Fibroblast of skin of scalp (primary cell): ENCODE data around the gene GAREM1. TPM values are rescaled to one million over a fixed set of nuclear protein-coding genes. Genes with fewer than 3 reads are reported as not detected.
"Not testable (repeated sequence)": the region's sequence is repeated elsewhere in the genome, so short reads cannot be mapped to it uniquely, and the experiment has no call there.

ENCODE experiments used
- DNase-seq: peaks from one replicate; pipeline ENCODE4 v3.0.0-alpha.2; 2013
- polyA plus RNA-seq, 2 experiments: library from polyadenylated mRNA; unstranded; fragments of 120-200 nt; gene quantifications; one replicate each; pipeline ENCODE4 v1.2.1, GENCODE V29; 2013; ENCODE audit not compliant: insufficient read length in 2 of 2

The GAREM1 gene
- 2.7 TPM for polyA plus RNA-seq (2013, experiment 1 of 2; ENCODE audit: insufficient read length)
- 3.9 TPM for polyA plus RNA-seq (2013, experiment 2 of 2; ENCODE audit: insufficient read length)

DNA sequence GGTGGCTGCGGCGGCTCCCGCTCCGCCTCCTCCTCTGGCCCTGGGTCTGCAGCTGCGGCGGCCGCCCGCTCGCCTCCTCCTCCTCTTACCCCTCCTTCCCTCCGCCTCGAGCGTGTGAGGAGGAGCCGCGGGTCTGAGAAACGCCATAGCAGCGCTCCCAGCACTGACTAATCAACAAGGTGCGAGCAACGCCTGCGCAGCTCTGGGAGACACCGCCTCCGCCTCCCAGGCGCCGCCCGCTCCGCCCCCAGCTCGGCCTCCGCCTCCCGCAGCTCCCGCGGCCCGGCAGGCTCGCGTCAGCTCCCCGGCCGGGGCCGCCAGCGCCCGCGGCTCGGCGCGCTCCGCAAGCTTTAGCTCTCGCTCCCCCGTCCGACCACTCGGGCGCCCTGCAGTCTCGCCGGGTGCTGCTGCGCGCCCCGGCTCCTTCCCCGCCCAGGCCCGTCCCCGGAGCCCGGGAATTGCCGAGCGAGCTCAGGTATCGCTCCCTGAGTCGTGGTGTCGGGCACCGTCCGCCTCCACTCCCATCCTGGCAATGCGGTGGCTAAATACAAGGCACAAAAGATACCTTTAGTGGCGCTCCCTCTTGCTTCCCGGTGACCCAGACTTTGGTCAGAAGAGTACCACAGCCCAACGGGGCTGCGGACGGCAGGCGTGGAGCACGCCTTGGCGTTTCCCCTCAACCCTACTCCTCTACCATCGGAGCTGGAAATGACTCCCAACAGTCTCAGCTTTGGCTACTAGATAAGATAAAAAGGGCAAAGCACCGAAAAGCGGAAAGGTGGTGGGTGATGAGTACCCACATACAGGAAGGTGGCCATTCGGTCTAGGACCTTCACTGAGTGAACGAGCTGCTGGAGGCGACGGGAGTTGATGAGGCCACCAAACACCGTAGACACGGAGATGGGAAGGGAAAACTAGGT is at the start of gene GAREM1:
Gene GAREM1 (minus strand): TSS at position 169 of the 920 bp plus-strand sequence. CDS start 454 bp downstream, outside the sequence.
- DNase-seq, result peak; percentile 98

DNA sequence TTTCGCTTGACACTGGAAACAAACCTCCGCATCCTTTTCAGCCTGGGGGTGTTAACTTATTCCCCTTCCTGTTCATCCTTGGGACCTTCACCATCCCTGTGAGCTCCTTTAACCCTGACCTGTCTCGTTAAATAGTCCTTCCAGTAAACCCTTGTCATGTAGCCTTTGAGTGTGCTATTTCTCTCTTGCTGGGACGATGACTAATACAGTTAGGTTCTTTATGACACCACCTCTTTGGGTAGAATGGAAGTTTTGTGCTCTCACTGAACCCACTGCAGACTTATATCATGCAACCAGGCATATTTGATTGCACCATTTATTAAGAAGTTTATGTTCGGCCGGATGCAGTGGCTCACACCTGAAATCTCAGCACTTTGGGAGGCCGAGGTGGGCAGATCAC is 40.5 kb upstream of the GAREM1 start:
- no peak for DNase-seq

DNA sequence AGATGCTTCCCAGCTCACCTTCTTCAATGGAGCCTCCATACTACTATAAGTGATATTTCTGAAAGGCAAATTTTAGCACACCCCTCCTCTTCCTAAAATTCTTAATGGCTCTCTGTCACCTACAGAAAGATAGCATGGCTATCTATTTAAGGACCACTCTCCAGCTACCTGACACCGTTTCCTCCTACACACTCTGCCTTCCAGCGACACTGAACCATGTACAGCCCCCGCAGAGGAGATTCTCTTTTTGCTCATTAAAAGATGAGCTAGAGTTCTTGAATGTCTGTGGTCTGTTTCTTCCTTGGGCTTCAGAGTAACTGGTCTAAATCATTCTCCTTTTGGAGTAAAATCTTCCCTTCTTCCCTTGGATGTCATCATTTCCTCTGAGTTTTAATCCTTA is 38.4 kb upstream of the GAREM1 start:
- DNase-seq, result no peak

DNA sequence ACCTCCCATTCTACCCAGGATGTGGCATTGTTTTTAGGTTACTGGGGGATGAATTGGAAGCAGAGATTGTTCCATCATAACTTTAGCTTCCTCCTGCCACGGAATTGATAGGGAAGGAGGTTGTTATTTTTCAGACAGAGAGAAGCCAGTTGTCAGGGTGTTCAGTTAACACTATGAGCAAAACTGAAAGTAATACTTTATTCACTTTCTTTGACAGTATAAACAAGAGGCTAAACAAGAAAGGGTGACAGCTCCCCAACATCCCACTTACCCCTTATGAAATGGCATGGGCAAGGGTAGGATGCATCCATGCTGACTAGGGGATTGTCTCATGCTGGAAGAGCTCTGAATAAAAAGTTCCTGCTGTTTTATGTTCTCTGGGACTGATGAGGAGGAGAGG is 36.4 kb upstream of the GAREM1 start:
- DNase-seq, result no peak

DNA sequence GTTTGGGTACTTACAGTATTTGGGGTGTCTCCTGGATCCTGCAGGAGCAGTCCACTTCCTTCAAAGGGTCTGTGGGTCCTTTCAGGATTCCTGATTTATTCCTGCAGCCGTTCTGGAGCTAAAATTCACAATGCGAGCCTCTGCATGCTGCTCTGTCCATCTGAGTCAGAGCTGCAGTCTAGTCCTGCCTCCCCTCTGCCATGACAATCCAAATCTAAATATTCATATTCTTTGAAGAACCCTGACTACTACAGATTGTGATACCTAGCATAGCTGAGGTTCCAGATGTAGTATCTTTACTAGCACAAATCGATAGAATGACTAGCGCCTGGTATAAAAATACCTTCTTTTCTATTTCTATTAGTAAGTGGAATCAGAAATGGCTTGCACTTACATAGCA is 31.3 kb upstream of the GAREM1 start:
- DNase-seq, result no peak

DNA sequence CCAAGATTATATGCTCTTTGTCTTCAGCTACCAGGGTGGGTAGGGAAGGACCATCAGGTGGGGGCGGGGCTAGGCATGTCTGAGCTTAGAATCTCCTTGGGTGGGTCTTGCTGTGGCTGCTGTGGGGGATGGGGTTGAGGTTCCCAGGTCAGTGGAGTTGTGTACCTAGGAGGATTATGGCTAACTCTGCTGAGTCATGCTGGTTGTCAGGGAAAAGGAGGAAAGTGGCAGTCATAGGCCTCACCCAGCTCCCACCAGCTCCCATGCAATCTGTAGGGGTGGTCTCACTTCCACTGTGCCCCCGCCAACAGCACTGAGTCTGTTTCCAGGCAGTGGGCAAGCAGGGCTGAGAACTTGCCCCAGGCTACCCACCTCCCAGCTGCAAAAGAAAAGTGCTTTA is 30.6 kb upstream of the GAREM1 start:
- not testable (repeated sequence) for DNase-seq

DNA sequence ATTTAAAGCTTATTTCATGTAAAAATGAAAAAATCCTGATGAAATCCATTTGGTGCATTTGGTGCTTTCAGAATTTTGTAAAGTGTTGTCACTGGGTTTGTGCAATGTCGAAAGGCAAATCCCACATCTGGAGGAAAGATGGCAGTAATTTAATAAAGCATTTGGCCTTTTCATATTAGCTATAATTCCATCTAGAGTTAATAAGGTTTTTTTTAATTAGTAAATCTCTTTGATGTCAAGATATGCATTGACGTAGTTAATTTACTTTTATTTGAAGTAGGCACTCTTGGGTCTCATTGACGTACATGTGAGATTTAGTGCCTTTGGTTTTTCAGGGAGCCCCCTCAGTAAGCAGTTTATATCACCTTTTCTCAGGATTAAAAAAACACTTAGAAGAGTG is 12.3 kb upstream of the GAREM1 start:
- DNase-seq, result no peak

DNA sequence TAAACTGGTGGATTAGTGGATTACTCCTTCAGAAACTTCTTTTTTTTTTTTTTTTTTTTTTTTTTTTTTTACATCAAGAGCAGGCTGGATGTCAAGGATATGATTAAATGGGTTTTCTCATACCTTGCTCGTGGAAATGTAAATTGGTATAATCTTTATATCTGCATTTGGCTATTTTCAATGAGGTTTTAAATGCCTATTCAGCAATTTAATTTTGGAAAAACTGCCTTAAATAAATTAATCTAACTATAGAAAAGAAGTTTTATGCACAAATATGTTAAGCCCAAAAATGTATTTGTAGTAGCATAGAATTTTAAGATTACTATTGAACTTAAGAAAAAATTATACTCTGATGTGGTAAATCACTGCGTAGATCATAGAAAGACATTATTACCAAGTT is 11.4 kb upstream of the GAREM1 start:
- DNase-seq, result no peak

DNA sequence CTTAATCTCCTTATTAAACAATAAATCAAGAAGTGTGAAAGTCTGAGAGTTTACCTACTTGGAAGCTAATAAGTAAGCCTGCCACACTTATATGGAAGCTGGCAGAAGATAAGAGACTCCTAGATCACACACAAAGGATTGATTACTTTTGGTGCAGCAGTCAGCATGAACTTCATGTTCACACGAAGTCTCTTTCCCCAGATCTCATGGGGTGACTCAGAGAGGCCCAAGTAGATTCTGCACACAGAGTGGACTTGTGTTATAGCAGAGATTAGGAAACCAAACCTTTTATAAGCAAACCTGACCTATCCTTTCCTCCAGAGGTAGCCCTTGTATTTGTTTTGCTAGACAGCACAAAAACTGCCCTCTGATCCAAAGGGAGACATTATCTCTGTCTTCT is 9.9 kb upstream of the GAREM1 start:
- DNase-seq, result no peak

DNA sequence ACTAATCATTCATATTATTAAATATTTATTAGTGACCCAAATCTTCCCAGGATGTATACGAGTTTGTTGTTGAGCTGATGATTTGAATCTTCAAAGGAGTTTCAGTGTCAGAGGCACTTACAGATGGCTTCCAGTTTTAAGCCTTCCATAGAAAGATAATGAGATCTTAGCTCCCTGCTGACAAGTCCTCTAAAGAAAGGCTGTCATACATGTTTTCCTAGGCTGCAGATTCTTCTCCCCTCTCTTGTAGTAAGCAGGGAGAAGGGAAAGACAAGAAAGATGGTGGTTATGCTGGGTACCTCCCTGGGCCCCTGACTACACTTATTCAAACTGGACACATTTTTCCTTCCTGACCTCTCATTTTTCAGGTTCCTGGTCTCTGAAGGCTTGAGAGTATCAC is 8.1 kb upstream of the GAREM1 start:
- DNase-seq, result no peak

DNA sequence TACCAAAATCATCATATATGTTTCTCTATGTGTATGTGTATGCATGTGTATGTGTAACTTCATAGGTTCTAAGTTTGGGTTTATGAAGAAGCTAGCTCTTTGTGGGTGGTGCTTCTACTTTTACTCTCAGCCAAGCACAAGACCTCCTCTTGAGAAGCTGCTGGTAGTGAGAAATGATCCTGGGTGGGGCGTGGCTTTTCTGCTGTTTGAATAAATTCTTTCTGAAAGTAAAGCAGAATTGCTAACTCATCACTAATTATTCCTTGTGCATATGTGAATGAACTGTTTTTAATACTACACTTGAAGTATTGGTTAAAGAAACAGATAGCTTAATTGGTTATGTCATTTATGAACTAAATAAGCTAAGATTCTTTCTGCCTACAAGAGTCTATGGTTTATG is 7.6 kb upstream of the GAREM1 start:
- DNase-seq, result no peak

DNA sequence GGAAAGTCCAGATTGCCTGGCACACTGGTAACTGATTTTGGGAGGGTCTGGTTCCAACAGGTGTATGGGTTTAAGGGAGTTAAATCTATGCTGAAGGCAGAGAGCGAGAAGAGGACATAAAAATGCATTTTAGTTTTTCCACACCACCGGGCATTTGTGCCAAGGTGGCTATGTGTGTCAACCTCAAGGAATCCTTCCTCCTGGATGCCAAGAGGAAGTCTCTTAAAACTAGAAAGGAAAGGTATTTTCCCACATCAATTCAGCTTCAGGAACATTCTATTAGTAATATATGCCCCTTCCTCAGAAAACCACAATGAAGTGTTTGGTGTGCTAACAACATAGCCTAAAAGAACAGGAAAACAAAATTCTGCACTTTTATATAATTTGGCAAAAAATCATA is 5.4 kb upstream of the GAREM1 start:
- no peak for DNase-seq

DNA sequence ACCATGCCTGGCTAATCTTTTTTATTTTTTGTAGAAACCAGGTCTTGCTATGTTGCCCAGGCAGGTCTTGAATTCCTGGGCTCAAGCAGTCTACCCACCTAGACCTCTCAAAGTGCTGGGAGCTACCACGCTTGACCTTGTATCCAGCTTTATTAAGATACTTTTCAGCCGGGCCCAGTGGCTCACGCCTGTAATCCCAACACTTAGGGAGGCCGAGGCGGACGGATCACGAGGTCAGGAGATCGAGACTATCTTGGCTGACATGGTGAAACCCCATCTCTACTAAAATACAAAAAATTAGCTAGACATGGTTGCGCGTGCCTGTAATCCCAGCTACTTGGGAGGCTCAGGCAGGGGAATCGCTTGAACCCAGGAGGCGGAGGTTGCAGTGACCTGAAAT is 4.4 kb upstream of the GAREM1 start:
- DNase-seq, result not testable (repeated sequence)

DNA sequence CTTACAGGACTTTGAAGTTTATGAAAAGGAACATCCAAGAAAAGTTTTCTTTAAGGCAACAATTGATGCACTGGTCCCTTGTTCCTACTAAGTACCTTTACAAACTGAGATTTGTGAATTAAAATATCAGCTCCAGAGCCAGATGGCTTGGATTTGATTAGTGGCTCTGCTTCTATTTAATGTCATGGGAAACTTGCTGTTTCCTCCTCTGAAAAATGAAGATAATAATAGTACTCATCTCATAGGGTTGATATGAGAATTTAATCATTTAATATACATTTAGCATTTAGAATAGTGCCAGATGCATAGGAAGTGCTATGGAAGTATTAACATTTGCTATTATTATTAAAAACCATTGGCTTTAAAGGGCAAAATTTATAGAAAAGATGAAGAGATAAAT is 2.6 kb upstream of the GAREM1 start:
- DNase-seq, result no peak

DNA sequence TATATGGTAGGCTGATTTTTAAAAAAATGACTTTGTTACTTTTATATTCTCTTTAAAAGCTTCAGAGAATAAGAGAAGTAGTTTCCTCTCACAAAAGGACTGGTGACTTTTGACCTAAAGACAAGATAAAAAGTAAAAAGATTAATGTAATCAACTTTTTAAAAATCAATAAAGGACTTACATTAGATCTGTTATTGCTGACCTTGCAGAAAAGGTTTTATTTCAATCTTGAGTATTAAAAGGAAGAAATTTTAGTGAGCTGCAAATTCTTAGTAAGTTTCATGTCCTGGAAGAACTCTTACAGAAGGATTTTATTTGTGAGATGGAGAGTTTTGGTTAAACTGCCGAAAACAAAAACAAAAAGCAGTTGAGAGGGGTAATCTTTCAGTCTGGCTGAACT is 2.2 kb upstream of the GAREM1 start:
- no peak for DNase-seq

DNA sequence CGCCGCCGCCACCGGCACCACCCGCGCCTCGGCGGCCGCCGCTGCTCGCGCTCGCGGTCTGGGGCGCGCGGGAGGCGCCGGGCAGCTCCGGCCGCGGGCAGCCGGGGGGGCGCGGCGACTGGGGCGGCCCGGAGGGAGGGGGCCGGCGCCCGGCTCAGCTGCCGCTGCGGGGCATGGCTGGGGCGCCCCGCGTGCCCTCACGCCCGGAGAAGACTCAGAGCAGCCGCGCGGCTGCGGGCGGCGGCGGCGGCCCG is 295 bp downstream of the GAREM1 start:
- DNase-seq, result no peak

DNA sequence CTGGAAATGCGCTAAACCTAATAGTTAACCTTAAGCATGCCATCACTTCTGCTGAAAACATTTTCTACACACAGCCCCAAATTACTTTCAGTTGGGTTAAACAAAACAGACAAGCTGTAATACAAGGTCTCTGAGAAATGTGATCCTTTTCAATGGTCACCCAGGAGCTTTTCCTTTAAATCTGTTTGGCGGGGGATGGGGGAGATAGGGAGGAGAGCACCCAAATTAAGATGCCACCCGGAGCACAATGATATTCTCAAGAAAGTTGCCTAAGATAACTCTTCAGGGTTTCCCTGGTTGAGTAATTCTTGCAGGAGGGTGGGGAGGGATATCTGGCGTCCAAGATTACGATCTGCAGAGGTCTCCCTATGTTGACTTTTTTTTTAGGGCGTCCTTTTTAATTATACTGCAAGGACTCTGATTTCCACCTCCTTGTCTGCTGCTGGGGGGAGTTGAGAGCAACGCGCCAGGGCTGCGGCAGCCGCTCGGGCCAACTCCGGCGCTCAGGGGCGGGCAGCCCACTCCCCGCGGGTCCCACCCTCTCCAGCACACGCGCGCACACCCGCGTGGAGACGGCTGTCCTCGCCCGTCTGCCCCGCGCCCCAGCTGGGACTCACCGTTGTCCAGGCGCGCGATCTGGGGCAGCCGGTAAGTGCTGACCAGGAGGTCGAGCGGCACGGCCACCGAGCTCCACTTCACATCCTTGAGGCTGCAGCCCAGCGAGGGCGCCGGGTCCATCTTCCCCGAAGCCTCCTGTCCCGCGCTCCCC is 807 bp downstream of the GAREM1 start:
- peak; percentile 13 for DNase-seq

DNA sequence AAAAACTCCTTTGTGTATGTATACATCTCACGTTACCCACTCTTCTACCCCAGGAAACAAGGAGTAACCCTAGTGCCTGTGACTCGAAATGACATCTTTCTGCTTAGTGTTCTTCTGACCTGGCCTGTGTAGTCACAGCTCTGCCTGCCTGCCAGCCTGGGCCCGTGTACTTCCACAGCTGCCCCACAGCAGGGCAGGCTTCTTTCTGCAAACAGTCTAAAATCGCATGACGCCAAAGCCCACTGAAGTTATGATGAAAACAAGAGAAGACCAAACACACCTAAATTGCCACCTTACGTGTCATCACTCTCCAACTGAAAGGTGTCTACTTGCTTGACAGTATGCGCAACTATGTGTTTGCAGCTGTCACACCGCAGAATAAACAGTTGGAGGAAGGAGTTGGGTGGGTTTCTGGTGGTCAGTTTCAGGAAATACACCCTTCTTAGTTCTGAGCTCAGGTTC is 1.5 kb downstream of the GAREM1 start:
- peak; percentile 13 for DNase-seq

DNA sequence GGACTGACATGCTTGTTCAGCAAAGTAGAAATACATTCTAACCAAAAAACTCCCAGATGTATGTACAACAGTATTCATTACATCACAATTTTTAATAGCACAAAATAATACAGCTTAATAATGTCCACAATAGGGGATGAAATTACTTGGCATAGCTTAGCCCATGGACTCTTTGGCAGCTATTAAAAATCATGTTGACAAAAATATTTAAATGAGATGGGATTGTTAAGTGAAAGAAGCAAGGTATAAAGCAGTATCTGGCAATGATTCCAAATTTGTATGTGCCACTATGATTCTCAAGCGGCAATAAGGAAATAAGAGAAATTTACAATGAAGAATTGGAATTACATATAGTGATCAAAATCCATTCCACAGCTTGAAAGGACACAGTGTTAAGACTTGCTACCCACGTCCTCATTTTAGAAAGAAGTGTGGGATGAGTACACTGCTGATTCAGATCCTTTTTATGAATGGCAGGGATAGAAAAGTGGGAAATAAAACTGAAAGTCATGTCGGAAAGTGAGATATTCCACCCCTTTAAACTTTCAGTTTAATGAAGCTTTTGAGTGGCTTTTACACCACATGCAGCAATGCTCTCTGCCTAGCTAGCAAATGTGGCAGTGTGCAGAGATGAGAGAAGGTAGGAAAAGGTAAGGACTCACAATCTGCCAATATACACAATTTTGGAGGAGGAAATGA is 2.4 kb downstream of the GAREM1 start:
- no peak for DNase-seq

DNA sequence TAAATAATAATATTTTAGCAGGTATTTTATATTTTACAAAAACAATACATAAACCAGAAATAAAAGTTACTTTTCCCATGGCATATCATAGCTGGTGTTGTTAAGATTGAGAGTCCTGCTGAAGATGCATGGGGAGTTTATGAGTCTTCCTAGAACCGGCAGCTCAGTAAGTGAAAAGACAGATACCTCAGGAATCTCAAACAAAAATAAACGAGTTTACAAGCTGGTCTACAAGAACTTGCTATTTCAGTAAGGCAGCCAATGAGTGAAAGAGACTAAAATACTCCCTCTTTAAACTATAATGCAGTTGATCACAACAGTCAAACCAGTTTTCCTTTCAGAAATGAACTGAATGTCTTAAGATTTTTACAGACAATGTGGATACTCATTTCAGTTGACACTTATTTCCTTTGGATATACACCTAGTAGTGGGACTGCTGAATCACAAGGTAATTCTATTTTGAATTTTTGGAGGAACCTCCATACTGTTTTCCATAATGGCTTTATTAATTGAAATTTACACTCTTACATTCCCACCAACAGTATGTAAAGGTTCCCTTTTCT is 8.9 kb downstream of the GAREM1 start:
- no peak for DNase-seq

DNA sequence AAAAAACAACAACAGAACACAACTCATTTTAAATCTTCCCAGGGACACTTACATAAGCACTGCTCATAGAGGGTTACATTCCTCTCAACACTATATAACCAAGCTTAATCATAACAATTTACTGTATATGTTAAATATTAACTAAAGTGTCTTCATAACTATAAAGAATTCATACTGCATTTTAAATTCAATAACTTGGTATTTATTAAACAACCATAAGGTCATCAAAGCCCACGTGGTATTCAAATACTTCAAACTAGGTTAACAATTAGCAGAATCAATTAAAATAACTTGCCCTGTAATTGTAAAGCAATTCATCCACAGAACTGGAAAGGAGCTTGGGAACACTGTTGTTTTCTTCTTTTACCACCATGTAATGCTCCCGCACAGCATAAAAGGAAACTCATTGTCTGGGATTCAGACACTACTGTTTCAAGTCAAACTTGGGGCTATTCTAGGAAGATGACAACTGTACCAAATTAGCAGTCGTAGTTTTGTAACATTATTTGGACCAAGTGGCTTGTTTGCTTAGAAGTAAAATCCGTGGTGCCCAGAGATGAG is 10.4 kb downstream of the GAREM1 start:
- no peak for DNase-seq

DNA sequence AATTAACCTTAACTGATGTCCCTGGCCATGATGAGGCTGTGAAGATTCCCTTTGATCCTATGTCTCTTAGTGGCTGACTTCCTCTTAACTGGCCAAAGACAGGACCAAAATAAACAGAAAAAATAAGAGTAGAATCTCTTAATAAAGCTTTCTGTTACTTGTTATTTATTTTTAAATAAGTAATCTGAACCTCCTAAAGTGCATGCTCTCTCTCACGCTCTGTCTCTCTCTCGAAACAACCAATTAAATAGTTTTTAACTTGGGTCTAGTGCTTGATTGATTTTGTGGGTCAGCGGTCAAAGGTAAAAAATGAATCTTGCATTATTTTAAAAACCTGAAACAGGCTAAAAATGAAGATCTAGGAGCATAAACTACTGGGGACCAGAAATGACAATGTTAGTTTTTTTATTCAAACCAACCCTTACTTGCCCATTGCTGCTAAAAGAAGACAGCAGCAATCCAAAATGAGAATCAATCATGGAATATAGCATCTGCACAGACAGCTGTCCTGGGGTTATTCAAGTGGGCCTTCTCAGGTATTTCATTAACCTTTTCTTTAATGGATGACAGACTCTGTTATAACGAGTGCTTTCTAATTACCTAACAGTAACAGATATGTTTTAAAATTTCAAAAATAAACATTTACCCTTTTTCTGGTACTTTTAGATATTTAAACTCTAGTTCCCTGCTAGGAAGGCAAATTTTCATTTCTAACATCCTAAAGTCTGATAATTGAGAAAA is 11.2 kb downstream of the GAREM1 start:
- no peak for DNase-seq
